ENCODE measurements around the gene PHAX.

PHAX gene

GRCh38 chr5:126576974-126577373 is 23.8 kb upstream of the PHAX start:
- DNase-seq (ENCODE audit: extremely low read depth, low read depth) = no peak

DNA sequence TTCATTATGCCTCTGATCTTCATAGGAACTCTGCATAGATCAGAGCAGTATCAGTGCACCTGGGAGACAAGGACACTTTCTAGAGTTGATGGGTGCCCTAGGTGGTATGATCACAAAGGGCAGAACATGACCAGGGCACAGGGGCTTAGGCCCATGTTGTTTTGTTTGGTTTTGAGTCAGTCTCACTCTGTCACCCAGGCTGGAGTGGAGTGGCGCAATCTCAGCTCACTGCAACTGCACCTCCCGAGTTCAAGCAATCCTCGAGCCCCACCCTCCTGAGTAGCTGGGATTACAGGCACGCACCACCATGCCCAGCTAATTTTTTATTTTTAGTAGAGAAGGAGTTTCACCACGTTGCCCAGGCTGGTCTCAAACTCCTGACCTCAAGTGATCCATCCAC is 23.3 kb upstream of the PHAX start:
- no peak for DNase-seq (ENCODE audit: extremely low read depth, low read depth)
- TF ChIP-seq, protein P1, sequence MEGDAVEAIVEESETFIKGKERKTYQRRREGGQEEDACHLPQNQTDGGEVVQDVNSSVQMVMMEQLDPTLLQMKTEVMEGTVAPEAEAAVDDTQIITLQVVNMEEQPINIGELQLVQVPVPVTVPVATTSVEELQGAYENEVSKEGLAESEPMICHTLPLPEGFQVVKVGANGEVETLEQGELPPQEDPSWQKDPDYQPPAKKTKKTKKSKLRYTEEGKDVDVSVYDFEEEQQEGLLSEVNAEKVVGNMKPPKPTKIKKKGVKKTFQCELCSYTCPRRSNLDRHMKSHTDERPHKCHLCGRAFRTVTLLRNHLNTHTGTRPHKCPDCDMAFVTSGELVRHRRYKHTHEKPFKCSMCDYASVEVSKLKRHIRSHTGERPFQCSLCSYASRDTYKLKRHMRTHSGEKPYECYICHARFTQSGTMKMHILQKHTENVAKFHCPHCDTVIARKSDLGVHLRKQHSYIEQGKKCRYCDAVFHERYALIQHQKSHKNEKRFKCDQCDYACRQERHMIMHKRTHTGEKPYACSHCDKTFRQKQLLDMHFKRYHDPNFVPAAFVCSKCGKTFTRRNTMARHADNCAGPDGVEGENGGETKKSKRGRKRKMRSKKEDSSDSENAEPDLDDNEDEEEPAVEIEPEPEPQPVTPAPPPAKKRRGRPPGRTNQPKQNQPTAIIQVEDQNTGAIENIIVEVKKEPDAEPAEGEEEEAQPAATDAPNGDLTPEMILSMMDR (IDR thresholded peaks at IDR 0.05; ENCODE audit: low read depth, low read length) = no peak

More at GRCh38 chr5:126576974-126577373, 23.8 kb upstream of the PHAX start:
- TF ChIP-seq, protein P1 (IDR thresholded peaks at IDR 0.05; ENCODE audit: low read depth, low read length) = no peak

DNA sequence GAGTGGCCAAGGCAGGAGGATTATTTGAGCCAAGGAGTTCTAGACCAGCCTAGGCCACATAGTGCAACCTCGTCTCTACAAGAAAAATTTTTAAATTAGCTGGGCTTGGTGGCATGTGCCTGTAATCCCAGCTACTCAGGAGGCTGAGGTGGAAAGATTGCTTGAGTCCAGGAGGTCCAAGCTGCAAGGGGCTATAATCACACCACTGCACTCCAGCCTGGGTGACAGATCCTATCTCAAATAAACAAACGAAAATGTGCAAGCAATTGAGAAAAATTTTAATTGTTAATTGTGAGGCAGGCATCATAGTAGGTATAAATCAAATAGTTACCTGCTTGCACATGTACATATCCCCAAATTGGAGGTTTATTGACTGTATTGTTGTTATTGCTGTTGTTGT is 21.0 kb upstream of the PHAX start:
- no peak for DNase-seq (ENCODE audit: extremely low read depth, low read depth)

DNA sequence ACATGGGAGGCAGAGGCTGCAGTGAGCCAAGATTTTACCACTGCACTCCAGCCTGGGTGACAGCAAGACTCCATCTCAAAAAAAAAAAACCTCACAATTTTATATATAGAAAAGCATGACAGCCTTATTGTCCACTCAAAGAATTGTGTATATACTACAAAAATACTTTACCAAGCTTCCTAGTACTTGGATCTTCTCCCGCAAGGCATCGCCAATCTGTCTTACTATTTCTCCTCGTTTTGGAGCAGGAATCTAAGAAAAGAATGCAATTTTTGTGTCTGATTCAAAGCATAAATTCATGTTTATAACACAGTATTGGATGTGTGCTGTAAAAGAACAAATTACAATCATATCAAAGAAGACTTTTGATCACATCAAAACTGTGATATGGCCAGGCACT is 17.0 kb upstream of the PHAX start:
- TF ChIP-seq, protein P1 (IDR thresholded peaks at IDR 0.05; ENCODE audit: low read depth, low read length) = no peak
- DNase-seq (ENCODE audit: extremely low read depth, low read depth) = no peak

More for the DNA sequence above, 21.0 kb upstream of the PHAX start:
- TF ChIP-seq, protein P1 (IDR thresholded peaks at IDR 0.05; ENCODE audit: low read depth, low read length) = no peak

DNA sequence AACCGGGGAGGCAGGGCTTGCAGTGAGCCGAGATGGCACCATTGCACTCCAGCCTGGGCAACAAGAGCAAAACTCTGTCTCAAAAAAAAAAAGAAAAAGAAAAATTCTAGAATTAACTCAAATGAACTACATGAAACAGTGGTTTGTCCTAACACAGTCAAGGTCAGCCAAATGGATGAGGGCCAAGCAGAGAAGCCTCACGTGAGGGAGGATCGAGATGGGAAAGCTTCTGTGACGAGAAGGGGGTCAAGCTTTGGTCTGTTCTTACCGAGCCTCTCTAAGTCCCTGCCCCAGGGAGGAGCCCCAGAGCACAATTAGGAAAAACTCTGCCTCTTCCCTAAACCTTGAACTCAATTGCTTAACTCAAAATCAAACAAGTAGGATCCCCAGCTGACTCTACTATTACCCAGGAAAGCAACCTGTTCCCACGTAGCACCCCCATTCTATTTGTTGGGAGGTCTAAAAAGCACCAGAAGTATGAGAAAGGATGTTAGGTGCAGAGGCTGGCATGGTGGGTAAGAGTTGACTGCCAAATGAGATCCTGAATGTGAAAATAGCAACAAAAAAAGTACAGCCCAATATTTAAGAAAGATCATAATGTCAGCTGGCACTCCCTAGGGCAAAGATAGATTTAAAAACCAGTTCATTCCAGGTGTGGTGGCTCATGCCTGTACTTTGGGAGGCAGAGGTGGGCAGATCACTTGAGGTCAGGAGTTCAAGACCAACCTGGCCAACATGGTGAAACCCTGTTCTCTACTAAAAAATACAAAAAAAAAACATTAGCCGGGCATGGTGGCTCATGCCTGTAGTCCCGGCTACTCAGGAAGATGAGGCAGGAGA is 13.0 kb upstream of the PHAX start:
- TF ChIP-seq, protein P1 (IDR thresholded peaks at IDR 0.05; ENCODE audit: low read depth, low read length) = no peak
- DNase-seq (ENCODE audit: extremely low read depth, low read depth) = no peak

GRCh38 chr5:126589536-126590297 is 11.0 kb upstream of the PHAX start:
- TF ChIP-seq, protein P1 (IDR thresholded peaks at IDR 0.05; ENCODE audit: low read depth, low read length) = no peak
- no peak for DNase-seq (ENCODE audit: extremely low read depth, low read depth)

DNA sequence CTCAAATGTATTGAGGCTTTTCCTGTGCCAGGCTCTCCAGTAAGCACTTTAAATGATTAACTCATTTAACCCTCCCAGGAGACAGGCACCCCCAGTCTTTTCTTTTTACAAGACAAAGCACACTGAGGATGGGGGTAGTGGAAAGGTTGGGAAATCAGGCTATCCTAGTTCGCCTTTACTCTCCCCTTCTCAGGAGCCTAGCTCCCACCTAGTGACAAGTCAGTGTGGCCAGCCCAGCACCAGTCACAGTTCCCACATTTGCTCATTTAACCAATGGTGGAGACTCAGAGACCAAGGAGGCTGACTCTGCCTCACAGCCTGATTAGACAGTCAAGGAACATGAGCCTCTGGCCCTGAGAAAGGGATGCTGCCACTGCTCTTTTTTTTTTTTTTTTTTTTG is 9.2 kb upstream of the PHAX start:
- no peak for DNase-seq (ENCODE audit: extremely low read depth, low read depth)
- TF ChIP-seq, protein P1 (IDR thresholded peaks at IDR 0.05; ENCODE audit: low read depth, low read length) = no peak
